DMS53 treated with DMSO at 0.1 percent for 48 hours (cell line): Measurements from ENCODE around the gene UBE3B.

ENCODE experiments used
- DNase-seq: peaks from one replicate; lab custom pipeline; 2025; ENCODE audit not compliant: unreplicated experiment; lab: John Stamatoyannopoulos, UW

Gene UBE3B

DNA sequence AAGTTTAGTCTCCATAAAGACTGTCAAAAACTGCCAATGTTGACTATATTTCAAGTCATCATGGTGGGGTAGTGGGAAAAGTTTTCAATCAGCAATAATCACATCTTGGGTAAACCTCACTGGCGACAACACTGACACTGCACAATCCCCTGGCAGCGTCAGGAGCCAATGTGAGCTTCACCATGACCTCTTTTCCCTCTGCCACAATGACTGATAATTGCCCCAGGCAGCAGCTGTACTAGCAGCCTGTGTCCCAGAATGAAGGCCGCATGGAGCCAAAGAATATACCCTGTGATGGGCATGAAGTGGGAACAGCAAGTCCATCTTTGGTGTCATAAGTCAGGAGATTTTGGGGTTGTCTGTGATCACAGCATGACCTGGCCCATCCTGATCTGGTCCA lies 90.5 kb downstream of the UBE3B start:
- DNase-seq, result no peak

DNA sequence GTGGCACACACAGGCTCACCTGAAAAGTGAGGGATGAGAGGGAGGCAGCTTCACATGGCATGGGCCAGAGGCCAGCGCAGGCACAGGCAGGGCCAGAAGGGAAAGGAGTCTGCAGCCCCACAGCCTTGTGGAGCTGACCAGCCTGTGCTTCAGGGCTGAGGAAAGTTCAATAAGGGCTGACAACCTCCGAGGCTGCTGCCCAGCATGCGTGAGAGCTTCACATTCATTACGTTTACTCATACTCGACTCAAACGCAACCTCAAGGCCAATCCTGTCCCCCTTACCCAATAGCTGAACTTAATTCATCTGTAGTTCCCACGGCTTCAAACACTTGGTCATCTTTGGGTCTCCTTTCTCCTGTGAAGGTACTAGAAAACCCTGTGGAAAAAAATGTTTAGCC lies 91.1 kb downstream of the UBE3B start:
- DNase-seq, result no peak

DNA sequence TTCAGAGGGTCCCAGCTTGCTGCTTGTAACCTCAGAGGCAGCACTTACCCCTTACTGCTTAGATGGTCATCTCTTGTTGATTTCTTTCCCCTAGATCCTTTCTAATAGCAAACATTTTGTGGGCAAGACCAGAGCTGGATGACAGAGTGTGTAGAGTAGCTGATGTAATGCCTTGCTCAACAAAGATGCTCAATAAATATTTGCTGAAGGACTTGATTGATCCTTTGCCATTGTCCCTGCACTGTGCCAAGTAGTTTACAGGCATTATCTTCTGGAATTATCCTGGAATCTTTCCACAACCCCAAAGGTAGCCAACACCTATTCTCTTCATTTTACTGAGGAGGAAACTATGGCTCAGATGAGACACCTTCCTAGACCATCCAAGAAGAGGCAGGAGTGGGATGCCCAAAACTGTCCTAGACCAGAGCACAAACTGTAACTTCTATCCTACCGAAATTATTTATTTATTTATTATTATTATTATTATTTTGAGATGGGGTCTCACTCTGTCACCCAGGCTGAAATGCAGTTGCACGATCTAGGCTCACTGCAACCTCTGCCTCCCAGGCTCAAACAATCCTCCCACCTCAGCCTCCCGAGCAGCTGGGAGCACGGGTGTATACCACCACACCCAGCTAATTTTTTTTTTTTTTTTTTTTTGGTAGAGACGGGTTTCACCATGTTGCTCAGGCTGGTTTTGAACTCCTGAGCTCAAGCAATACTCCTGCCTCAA lies 94.5 kb downstream of the UBE3B start:
- DNase-seq, result no peak

- no peak for DNase-seq
These were observed 95.0 kb downstream of the UBE3B start for GRCh38 chr12:109572506-109572845.

DNA sequence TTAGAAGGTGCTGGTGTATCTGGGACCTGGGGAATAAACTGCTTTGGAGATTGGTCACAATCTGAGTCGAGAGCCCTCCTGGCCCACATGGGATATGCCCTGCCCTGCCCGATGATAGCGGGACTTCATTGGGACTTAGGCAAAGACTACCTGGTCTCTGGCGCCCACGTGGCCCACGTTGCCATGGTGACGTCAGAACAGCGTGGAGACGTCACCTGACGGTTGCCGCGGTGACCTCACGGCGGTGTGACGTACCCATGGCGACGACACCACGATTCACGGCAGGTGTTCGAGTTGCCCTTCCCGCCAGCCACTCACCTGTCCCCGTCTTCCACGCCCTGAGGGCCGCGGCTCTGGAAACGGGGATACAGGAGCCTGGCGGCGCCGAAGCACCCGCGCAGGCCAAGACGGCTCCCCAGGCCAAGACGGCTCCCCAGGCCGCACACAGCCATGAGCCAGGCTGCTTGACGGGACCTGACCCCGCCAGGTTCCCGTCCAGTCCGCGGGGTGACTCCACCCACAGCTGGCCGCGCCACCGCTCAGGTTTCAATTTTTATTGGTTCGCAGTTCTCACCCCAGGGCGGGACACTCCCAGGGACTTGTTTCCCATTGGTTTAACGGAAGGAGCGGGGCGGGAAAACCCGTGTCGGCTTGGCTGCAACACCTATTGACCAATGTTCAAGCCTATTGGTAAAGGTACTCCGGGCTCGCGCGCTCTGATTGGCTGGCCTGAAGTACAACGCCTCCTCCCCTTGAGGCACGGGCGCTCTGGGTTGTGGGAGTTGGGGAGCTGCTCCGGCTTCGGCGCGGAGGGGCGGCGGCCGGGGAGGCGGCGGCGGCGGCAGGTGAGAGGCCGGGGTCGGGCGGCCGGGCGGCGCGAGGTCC lies 95.8 kb downstream of the UBE3B start, which contains the start of the genes MMAB and MVK:
MMAB (minus strand) TSS at position 476 of the 885 bp plus-strand sequence; CDS start at position 452, 24 bp downstream.
MVK (plus strand) TSS at position 766 of the 885 bp plus-strand sequence. CDS start 1,029 bp downstream, outside the sequence.
- DNase-seq, result peak; percentile 99

GRCh38 chr12:109573914-109574244 lies 96.4 kb downstream of the UBE3B start:
- DNase-seq, result no peak

DNA sequence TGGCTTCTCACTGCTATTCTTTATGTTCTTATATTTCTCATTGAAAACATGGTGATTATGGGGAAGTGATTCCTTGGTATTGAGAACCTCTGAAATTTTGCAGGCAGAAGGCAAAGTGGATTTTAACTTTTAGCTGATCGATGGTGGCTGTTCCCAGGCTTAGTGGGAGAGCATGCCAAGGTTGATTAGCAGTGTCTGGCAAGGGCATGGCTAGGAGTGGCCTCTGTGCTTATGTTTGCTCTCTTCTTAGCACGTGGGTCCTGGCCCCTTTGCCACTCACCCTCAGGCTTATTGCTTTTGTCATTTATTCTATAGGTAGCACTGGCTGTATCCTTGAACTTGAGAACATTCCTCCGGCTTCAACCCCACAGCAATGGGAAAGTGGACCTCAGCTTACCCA lies 98.2 kb downstream of the UBE3B start:
- DNase-seq, result no peak

GRCh38 chr12:109577311-109577710 lies 99.9 kb downstream of the UBE3B start:
- DNase-seq, result no peak

DNA sequence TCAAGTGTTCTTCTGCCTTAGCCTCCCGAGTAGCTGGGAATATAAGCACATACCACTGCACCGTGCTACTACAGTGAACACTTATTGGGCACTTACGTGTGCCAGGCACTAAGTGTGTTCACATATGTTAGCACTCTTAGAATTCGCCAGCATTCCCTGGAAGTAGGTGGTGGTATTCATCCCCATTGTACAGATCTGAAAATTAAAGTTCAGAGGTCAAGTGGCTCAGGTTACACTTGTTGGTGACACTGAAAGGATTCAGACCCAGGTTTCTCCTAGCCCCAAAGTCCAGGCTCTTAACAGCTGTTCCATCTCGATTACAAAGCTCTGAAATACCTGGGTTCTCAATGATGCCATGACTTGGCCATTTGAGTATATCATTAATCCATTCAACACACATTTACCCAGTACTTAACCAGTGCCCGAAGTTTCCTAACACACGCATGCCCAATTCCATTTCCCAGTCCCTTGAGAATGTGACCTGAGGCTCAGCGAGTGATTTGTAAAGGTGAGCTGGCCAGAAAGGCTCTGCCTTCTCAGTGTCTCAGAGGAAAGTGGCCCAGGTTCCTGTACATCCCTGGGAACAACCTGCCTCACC lies 101.0 kb downstream of the UBE3B start:
- no peak for DNase-seq

- no peak for DNase-seq
These were observed 102.2 kb downstream of the UBE3B start for GRCh38 chr12:109579639-109580038.

DNA sequence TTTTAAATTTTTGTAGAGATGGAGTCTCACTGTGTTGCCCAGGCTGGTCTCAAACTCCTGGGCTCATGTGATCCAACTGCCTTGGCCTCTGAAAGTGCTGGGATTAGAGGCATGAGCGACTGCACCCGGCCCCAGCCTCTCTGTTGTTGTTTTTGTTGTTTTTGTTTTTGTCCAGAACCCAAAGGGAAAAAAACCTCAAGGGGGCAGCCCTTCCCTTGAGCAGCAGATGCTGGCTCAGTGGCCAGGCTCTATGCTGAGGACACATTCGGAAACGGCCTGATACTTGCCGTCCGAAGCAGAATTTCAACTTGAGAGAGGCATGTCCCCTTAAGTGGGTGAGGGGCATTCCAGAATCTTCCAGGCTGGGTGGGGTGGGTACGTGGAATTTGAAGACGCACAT lies 102.8 kb downstream of the UBE3B start:
- no peak for DNase-seq

- no peak for DNase-seq
These were observed 103.4 kb downstream of the UBE3B start for GRCh38 chr12:109580684-109581333.

GRCh38 chr12:109581334-109581691 lies 103.9 kb downstream of the UBE3B start:
- no peak for DNase-seq

DNA sequence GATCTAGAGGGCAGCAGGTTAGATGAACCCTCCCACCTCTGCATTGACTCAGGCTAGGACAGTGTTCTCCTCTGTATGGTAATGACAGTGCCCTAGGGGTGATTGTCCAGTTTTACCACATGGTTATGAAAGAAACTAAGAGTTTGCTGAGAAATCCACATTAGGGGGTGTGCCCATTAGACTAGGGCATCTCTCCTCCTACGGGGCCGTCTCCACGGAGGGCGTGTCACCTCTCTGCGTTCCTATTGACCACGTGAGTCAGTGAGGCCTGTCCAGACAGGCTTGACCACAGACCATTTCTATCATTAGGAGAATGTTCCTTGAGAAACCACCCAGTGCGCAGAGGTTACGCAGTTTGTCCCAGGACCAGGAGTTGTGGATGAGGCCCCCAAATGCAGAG lies 104.4 kb downstream of the UBE3B start:
- DNase-seq, result no peak

- DNase-seq, result peak; percentile 16
These were observed 105.2 kb downstream of the UBE3B start for GRCh38 chr12:109582636-109583035.

GRCh38 chr12:109583733-109584132 lies 106.3 kb downstream of the UBE3B start:
- DNase-seq, result no peak
